ENCODE results near the gene ACP2.

- no peak for TF ChIP-seq EZH2 (IDR thresholded peaks at IDR 0.05; ENCODE audit: borderline replicate concordance, low read length)
- no peak for TF ChIP-seq CTCF (IDR thresholded peaks at IDR 0.05; ENCODE audit: low read length)
Observed at GRCh38 chr11:47204637-47204989, 44.0 kb downstream of the ACP2 start.
